Adrenal gland (tissue), 12 donors: ENCODE results near the gene COX20. TPM values are rescaled to one million over a fixed set of nuclear protein-coding genes. Genes with fewer than 3 reads are reported as not detected.
A peak's percentile ranks its signal among the peaks of the same experiment; 100 is the strongest.

Source experiments
- DNase-seq, 7 donors: peaks; one replicate each; pipeline ENCODE4 v3.0.0-alpha.2; 2019 to 2020
- H3K27ac ChIP-seq, 5 donors: fragments of 200-600 bp; sonication (generic) in 4 of 5; 1 replicate in 3 of 5; 2 replicates in 2 of 5; pipeline versions ENCODE4 v1.5.1 to v1.8.0; 2016 to 2020; ENCODE audit warnings: mild to moderate bottlenecking in 1 of 5
- H3K27me3 ChIP-seq: fragments of 200-600 bp; 2 replicates; pipeline ENCODE4 v1.8.0; 2021
- H3K36me3 ChIP-seq, 2 donors: fragments of 200-600 bp; replicated peaks in 1 of 2; 1 replicate in 1 of 2; 2 replicates in 1 of 2; pipeline versions ENCODE4 v1.5.1 to v1.8.0; 2018 to 2022
- H3K4me1 ChIP-seq, 2 donors: fragments of 200-600 bp; replicated peaks in 1 of 2; 1 replicate in 1 of 2; 2 replicates in 1 of 2; pipeline versions ENCODE4 v1.5.1 to v1.8.0; 2018 to 2021
- H3K4me3 ChIP-seq, 4 donors: fragments of 200-600 bp; sonication (generic) in 3 of 4; one replicate each; pipeline ENCODE4 v1.5.1; 2016 to 2018
- H3K9me3 ChIP-seq, 3 donors: fragments of 200-600 bp; sonication (generic) in 1 of 3; replicated peaks in 1 of 3; 1 replicate in 2 of 3; 2 replicates in 1 of 3; pipeline versions ENCODE4 v1.5.1 to v1.8.0; 2016 to 2021
- POLR2A ChIP-seq, 2 donors: fragments of 450-650 bp; IDR thresholded peaks; one replicate each; pipeline ENCODE4 v1.6.1; 2017; ENCODE audit warnings: antibody characterized with exemption in 2 of 2, mild to moderate bottlenecking in 2 of 2, moderate library complexity in 1 of 2
- WGBS, 4 donors: extraction: QIAGEN DNeasy Blood & Tissue Kit in 2 of 4; methylation state at CpG; one replicate each; pipeline versions ENCODE4 v1.1.5 to v1.1.7; 2013 to 2017; 5-methylcytosine and 5-hydroxymethylcytosine counted together
- intact Hi-C, 2 donors: fragments of 100-400 bp; cut with DNase I; formaldehyde crosslinking; loops; one replicate each; pipeline versions ENCODE4 v1.14.1 to v1.15.0; 2022 to 2023
- polyA plus RNA-seq, 3 donors: library from polyadenylated mRNA; stranded (reverse); fragments of 200-250 nt in 2 of 3; fragments of 350-450 nt in 1 of 3; fragmentation: Illumina TruSeq in 1 of 3; extraction: RNeasy Lipid Tissue Mini Kit (QIAGEN cat#74804) in 1 of 3; gene quantifications; one replicate each; pipeline ENCODE4 v1.2.3, GENCODE V29; 2013 to 2014
- total RNA-seq, 9 donors: library from RNA; depleted of rRNA in 4 of 9; stranded (reverse); fragments of >200 nt in 4 of 9; fragments of 120-200 nt in 1 of 9; fragmentation: NEBNext Ultra II Directional in 1 of 9; extraction: Animal tissue kit (Norgen Biotek cat#: 25700) in 1 of 9; gene quantifications; one replicate each; pipeline versions ENCODE4 v1.1.0 to v1.2.4, GENCODE V29; 2013 to 2023
- TF ChIP-seq, protein P1 (sequence below), 6 experiments: fragments of 450-650 bp in 4 of 6; fragments of 200-600 bp in 2 of 6; sonication (generic) in 1 of 6; IDR thresholded peaks; 1 replicate in 5 of 6; 2 replicates in 1 of 6; pipeline versions ENCODE4 v1.5.1 to v1.8.0; 2016 to 2021; ENCODE audit warnings: antibody characterized with exemption in 6 of 6, mild to moderate bottlenecking in 2 of 6, moderate library complexity in 1 of 6
- donor health status: healthy with polysubstance abuse.
- donor health status: Bipolar disorder and iron deficiency.
- donor health status: DM: yes; HTN: yes; CAD: no.
- donor health status: DM: no; HTN: no; CAD: no.
- donor health status: DM: no; HTN: no; CAD: no.
- donor health status: DM: yes; HTN: yes; CAD: no.

COX20 gene
- total and polyA plus RNA-seq, 12 donors, result 32.2 to 265 (median 46.2) TPM

DNA sequence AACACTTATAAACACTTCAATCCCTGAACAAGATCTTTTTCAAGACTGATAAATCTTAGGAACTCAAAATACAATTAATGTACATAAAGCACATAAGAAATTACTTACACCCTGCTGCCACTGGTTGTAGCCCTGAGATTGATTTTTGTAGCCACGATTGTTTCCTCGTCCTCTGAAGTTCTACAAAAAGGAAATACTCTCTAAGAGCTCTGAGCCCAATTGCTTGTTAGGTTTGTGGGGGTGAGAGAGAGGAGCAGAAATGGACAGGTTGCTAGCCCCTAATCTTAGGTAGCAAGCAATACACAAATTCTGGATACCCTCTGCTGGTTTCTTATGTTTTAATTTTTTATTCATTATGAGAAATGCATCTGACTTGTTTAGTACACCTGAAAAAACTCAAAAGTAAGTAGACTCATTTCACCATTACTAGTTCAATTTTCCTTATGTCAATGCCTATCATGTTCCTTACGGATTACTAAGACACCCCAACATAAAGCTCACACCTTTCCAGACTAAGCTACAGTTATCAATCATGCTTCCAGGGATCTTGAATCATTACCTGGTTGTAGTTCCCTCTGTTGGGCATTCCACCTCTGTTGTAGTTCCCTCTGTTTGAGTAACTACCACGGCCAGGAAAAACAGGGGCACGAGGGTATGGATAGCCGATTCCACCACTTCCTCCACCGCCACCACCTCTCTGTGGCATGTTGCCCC lies 19.6 kb downstream of the COX20 start:
- H3K27ac ChIP-seq, result peak overlapping the region in 2 of 5 donors; percentile 0 to 15
- WGBS, 4 donors, result 54 to 68% (median 58%) methylated on average over 7 of the region's 7 CpGs
- no peaks in the 10 kb centered on the region for H3K9me3 ChIP-seq
- H3K36me3 ChIP-seq, result peaks cover 0 to 80% of the 10 kb centered on the region in 2 donors
- H3K4me1 ChIP-seq, result peaks cover 13 to 91% of the 10 kb centered on the region in 2 donors
- H3K27me3 ChIP-seq, result no peaks in the 10 kb centered on the region
- H3K4me3 ChIP-seq, result no peak overlapping the region
- intact Hi-C loops, result no loop called here
- TF ChIP-seq, protein P1, sequence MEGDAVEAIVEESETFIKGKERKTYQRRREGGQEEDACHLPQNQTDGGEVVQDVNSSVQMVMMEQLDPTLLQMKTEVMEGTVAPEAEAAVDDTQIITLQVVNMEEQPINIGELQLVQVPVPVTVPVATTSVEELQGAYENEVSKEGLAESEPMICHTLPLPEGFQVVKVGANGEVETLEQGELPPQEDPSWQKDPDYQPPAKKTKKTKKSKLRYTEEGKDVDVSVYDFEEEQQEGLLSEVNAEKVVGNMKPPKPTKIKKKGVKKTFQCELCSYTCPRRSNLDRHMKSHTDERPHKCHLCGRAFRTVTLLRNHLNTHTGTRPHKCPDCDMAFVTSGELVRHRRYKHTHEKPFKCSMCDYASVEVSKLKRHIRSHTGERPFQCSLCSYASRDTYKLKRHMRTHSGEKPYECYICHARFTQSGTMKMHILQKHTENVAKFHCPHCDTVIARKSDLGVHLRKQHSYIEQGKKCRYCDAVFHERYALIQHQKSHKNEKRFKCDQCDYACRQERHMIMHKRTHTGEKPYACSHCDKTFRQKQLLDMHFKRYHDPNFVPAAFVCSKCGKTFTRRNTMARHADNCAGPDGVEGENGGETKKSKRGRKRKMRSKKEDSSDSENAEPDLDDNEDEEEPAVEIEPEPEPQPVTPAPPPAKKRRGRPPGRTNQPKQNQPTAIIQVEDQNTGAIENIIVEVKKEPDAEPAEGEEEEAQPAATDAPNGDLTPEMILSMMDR (IDR thresholded peaks at IDR 0.05), result no peak
- TF ChIP-seq POLR2A (IDR thresholded peaks at IDR 0.05), result no peak
- DNase-seq, result no peak

DNA sequence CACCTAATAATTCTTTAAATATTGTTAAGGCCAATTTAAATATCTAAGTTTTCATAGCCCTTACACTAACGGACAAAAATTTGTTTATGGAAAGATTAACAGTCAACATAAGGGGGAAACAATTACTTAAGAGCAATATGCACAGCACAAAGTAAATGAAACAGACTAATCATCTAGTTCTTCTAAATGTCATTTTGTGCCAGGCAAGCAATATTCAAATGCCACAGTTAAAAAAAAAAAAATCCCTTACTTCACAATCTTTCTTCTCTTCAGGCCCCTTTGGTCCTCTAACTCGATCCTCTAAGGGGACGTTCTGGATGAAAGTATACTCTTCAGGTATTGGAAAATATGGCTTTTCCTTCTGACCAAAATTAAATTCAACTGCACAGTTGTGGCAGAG lies 22.3 kb downstream of the COX20 start:
- Histone ChIP-seq H3K27me3 (no peaks in the 10 kb centered on the region), H3K36me3 (peaks cover 0 to 86% of the 10 kb centered on the region in 2 donors), H3K27ac (peak overlapping the region in 1 of 5 donors; percentile 3), H3K9me3 (no peaks in the 10 kb centered on the region), H3K4me3 (no peak overlapping the region), H3K4me1 (peaks cover 22 to 84% of the 10 kb centered on the region in 2 donors)
- TF ChIP-seq, protein P1 (IDR thresholded peaks at IDR 0.05), result no peak
- no peak for TF ChIP-seq POLR2A (IDR thresholded peaks at IDR 0.05)
- no peak for DNase-seq
- whole genome bisulfite sequencing, 4 donors, result 54 to 69% (median 61%) methylated on average over 3 of the region's 3 CpGs
- intact Hi-C loops, result no loop called here

GRCh38 chr1:244858357-244858756 lies 22.9 kb downstream of the COX20 start:
- Histone ChIP-seq H3K4me1 (peaks cover 22 to 78% of the 10 kb centered on the region in 2 donors), H3K27ac (no peak overlapping the region), H3K36me3 (peaks cover 0 to 80% of the 10 kb centered on the region in 2 donors)

GRCh38 chr1:244860078-244860477 lies 24.6 kb downstream of the COX20 start:
- Histone ChIP-seq H3K36me3 (peaks cover 0 to 63% of the 10 kb centered on the region in 2 donors), H3K9me3 (no peaks in the 10 kb centered on the region), H3K4me3 (peak overlapping the region in 1 of 4 donors; percentile 72), H3K27me3 (no peaks in the 10 kb centered on the region), H3K27ac (peak overlapping the region in 1 of 5 donors; percentile 43), H3K4me1 (peaks cover 22 to 65% of the 10 kb centered on the region in 2 donors)
- no peak for DNase-seq
- WGBS, 4 donors, result 42 to 56% (median 51%) methylated on average over 9 of the region's 9 CpGs
- intact Hi-C loops, result loop anchor here (10.0 kb wide), 2 partner anchors 115 to 185 kb away; no protein-coding TSS in a partner anchor
- TF ChIP-seq, protein P1 (IDR thresholded peaks at IDR 0.05), result no peak
- TF ChIP-seq POLR2A (IDR thresholded peaks at IDR 0.05), result no peak

More at GRCh38 chr1:244858357-244858756, 22.9 kb downstream of the COX20 start:
- intact Hi-C loops, result no loop called here
- WGBS, 4 donors, result 43 to 60% (median 46%) methylated on average over 1 of the region's 1 CpG
- Histone ChIP-seq H3K9me3 (no peaks in the 10 kb centered on the region), H3K27me3 (no peaks in the 10 kb centered on the region), H3K4me3 (no peak overlapping the region)
- TF ChIP-seq, protein P1 (IDR thresholded peaks at IDR 0.05), result no peak
- TF ChIP-seq POLR2A (IDR thresholded peaks at IDR 0.05), result no peak
- DNase-seq, result no peak
